Choroid plexus epithelial cell (primary cell): ENCODE measurements around the gene CLBA1.

ENCODE experiments used
- DNase-seq: peaks from one replicate; pipeline ENCODE4 v3.0.0-alpha.2; 2010; ENCODE audit warnings: low read depth
- H3K4me3 ChIP-seq: 2 replicates; pipeline ENCODE4 v1.5.1; 2011; ENCODE audit warnings: low read depth, mild to moderate bottlenecking, control low read depth, low read length, moderate library complexity
- CTCF ChIP-seq: conservative IDR thresholded peaks from 2 replicates; pipeline ENCODE4 v1.5.1; 2011; ENCODE audit warnings: low read depth, mild to moderate bottlenecking, control low read depth, inconsistent platforms, low read length, moderate library complexity

CLBA1 gene

GRCh38 chr14:105015242-105015641 lies 29.7 kb downstream of the CLBA1 start:
- H3K4me3 ChIP-seq: no peak overlapping the region
- DNase-seq: no peak
- no peak for TF ChIP-seq CTCF

GRCh38 chr14:105015905-105016304 lies 30.3 kb downstream of the CLBA1 start:
- TF ChIP-seq CTCF: no peak
- no peak overlapping the region for H3K4me3 ChIP-seq

GRCh38 chr14:105018414-105018813 lies 32.8 kb downstream of the CLBA1 start:
- H3K4me3 ChIP-seq: no peak overlapping the region
- DNase-seq: no peak
- no peak for TF ChIP-seq CTCF

More at GRCh38 chr14:105015905-105016304, 30.3 kb downstream of the CLBA1 start:
- DNase-seq: no peak

- DNase-seq: peak; percentile 56
- peak overlapping the region; percentile 71 for H3K4me3 ChIP-seq
- peak; percentile 15 for TF ChIP-seq CTCF
These were observed 34.5 kb downstream of the CLBA1 start for GRCh38 chr14:105019861-105020814.

- H3K4me3 ChIP-seq: peak within 1 kb of the TSS; percentile 71
- DNase-seq: peak; percentile 96
- TF ChIP-seq CTCF: no peak
These were observed 35.4 kb downstream of the CLBA1 start, which contains the start of gene CDCA4 for GRCh38 chr14:105020815-105021655. Gene CDCA4 (minus strand): TSS chr14:105021083. CDS start chr14:105011929, 9,154 bp downstream.

- peak; percentile 22 for TF ChIP-seq CTCF
- H3K4me3 ChIP-seq: peak overlapping the region; percentile 67
- DNase-seq: peak; percentile 50
These were observed 36.2 kb downstream of the CLBA1 start for GRCh38 chr14:105021656-105022275.
